Measurements from ENCODE around the gene GIPC1. TPM values are rescaled to one million over a fixed set of nuclear protein-coding genes. Genes with fewer than 3 reads are reported as not detected.
"Not testable (repeated sequence)": the region's sequence is repeated elsewhere in the genome, so short reads cannot be mapped to it uniquely, and the experiment has no call there.

GIPC1 gene
- polyA plus RNA-seq, 1 donor from 2014 or later = 10.1 TPM

DNA sequence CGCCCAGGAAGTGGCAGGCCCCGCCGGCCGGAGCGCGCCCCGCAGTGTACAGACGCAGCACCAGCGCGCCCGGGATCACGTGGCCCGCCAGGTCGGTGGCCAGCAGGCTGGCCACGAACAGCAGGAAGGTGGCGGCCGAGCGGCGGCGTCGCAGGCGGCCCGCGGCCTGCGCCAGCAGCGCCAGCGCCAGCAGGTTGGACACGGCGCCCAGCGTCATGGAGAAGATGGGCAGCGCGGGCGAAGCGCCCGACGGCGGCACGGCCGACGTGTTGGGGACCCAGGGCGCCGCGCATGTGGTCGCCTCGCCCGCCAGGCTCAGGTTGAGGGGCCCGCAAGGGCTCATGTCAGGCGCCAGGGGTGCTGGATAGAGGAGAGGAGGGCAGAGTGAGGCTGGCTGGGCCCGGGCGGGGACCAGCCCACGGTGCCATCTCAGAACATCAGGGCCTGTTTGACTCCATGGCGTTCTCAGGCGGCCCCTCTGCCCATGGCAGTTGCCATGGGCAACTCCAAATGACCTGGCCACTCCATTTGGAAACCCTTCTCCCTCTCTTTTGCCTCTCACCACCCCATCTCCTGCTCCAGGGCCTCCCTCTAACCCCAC lies 21.8 kb downstream of the GIPC1 start:
- no peaks in the 10 kb centered on the region for H3K9me3 Mint-ChIP-seq
- H3K4me1 Mint-ChIP-seq = peaks cover 0 to 14% (median 7%) of the 10 kb centered on the region in 3 donors
- H3K27me3 Mint-ChIP-seq = peaks cover 24% of the 10 kb centered on the region
- H3K27ac Mint-ChIP-seq = peak overlapping the region in 1 of 3 donors; percentile 41
- peak overlapping the region in 1 of 4 donors; percentile 27 for H3K4me3 Mint-ChIP-seq
- H3K36me3 Mint-ChIP-seq = peaks cover 2% of the 10 kb centered on the region

DNA sequence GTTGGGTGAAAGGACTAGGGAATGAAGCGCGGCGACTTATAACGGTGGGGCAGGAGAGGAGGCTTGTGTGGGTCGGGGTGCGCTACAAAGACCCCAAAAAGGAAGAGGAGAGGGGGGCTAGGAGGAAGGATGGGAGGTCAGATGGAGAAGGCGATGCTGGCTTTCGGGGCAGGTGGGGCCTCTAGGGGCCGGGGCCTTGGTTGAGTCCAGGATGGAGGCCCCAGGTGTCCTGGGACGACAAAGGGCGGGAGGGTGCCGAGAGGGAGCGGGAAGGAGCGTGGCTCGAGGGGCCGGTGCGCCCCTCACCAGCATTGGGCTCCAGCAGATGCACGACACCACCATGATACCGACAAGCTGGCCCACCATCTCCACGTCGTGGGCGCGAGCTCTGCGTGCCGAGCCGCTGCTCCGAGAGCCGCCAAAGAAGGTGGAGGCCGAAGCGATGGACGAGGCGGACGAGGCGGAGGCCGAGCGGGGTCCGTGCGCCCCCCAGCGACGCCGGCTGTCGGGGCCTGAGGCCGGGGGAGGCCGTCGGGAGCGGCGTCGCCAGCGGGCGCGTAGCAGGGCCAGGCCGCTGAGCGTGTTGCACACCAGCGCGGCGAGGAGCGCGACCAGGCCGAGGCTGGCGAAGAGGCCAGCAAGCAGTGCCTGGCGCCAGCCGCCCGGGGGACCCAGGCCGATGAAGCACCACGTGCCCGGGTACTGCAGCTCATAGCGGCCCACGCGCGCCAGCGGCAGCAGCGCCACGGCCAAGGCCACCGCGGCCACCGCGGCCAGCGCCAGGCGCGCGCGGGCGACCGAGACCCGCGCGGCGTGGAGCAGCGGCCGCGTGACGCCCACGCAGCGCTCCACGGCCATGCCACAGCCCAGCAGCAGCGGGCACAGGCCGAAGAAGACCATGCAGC lies 22.6 kb downstream of the GIPC1 start:
- no peaks in the 10 kb centered on the region for H3K9me3 Mint-ChIP-seq
- H3K27me3 Mint-ChIP-seq = peaks cover 24% of the 10 kb centered on the region
- H3K4me1 Mint-ChIP-seq = peaks cover 0 to 14% (median 7%) of the 10 kb centered on the region in 3 donors
- H3K36me3 Mint-ChIP-seq = peaks cover 3% of the 10 kb centered on the region
- H3K4me3 Mint-ChIP-seq = peak overlapping the region in 2 of 4 donors; percentile 74 to 79
- H3K27ac Mint-ChIP-seq = peak overlapping the region in 1 of 3 donors; percentile 78

DNA sequence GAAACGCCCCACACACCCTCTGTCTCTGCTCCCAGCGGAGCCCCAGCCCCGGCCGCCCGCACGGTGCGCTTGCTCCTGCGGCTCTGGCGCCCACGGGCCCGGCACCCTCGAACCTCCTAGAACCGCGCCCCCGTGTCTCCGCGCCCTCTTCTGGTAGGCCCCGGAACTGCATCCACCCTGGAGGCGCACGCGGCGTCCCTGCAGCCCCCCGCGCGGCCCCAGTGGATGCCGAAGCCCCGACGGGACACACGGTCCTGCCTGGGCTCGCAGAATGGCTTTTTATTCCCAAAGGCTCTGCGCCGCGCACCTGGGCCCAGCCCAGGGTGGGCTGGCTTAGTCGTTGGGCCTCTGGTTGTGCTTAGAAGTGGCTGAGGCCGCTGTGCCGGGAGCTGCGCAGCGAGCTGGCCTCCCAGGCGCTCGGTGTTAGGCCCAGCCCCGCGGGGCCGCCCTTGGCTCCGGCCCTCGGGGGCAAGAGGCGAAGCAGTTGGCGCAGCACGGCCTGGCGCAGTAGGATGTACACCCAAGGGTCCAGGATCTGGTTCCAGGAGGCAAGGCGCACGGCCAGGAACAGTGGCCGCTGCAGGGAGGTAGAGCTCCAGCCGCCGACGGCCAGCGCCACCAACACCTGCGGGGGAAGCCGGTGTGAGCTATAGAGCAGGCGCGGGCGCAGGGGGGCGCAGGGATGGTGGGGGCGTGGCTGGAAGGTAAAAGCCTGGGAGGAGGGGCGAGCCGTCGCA lies 23.6 kb downstream of the GIPC1 start:
- H3K27ac Mint-ChIP-seq = peak overlapping the region in 1 of 3 donors; percentile 39
- H3K9me3 Mint-ChIP-seq = no peaks in the 10 kb centered on the region
- peaks cover 24% of the 10 kb centered on the region for H3K27me3 Mint-ChIP-seq
- H3K4me3 Mint-ChIP-seq = peak overlapping the region in 2 of 4 donors; percentile 12 to 41
- peaks cover 3% of the 10 kb centered on the region for H3K36me3 Mint-ChIP-seq
- peaks cover 0 to 14% (median 7%) of the 10 kb centered on the region in 3 donors for H3K4me1 Mint-ChIP-seq

DNA sequence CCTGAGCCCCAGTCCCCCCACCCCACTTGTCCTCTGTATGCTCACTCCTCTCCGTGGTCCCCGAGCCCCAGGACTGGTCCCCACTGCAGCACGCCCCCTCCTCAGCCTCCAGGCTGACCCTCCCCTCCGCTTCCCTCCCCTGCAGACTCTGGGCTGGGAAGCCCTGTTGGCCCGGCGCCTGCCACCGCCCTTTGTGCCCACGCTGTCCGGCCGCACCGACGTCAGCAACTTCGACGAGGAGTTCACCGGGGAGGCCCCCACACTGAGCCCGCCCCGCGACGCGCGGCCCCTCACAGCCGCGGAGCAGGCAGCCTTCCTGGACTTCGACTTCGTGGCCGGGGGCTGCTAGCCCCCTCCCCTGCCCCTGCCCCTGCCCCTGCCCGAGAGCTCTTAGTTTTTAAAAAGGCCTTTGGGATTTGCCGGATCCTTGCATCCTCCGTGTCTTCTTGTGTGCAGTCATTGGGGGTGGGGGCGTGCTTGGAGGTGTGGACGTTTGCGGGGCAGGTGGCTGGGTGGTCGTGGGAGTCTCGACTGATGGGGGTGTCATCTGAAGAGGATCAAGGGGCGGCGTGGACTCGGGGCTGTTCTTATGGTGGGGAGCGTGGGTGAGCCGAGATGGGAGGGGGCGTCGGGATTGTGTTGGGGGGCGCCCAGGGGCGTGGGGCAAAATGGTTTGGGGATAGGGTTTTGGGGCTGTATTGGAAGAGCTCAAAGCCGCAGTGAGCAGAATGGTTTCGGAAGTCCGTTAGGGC lies 24.3 kb downstream of the GIPC1 start:
- Mint-ChIP-seq H3K27ac (peak overlapping the region in 1 of 3 donors; percentile 39), H3K4me1 (peaks cover 0 to 14% (median 7%) of the 10 kb centered on the region in 3 donors), H3K27me3 (peaks cover 24% of the 10 kb centered on the region), H3K9me3 (no peaks in the 10 kb centered on the region), H3K4me3 (peak overlapping the region in 1 of 4 donors; percentile 41), H3K36me3 (peaks cover 3% of the 10 kb centered on the region)

DNA sequence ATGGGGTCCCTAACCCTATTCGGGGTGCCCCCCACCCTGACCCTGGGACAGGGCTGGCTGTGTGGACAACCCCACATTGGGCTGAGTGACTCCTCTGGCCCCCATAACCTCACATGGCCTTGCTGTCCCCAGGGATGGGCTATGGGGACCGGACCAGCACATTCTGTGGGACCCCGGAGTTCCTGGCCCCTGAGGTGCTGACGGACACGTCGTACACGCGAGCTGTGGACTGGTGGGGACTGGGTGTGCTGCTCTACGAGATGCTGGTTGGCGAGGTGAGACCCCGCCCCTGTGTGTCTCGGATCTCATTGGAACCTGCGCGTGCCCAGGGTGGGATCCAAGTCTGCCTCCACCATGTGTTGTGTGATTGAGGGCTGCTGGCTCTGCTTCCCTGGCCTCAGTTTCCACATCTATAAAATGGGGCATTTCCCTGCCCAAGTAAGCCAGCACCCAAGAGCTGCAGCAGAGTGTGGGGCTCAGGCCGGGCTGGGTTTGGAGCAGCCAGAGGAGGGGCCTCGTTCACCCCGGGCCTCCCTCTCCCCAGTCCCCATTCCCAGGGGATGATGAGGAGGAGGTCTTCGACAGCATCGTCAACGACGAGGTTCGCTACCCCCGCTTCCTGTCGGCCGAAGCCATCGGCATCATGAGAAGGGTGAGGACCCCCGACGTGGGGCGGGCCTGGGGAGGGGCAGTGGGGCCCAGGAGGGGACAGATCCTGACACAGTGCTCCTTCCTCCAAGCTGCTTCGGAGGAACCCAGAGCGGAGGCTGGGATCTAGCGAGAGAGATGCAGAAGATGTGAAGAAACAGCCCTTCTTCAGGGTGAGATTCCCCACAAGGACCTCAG lies 25.7 kb downstream of the GIPC1 start:
- Mint-ChIP-seq H3K27me3 (peaks cover 17% of the 10 kb centered on the region), H3K4me1 (peaks cover 0 to 9% (median 7%) of the 10 kb centered on the region in 3 donors), H3K4me3 (no peak overlapping the region), H3K27ac (no peak overlapping the region), H3K36me3 (peaks cover 1% of the 10 kb centered on the region), H3K9me3 (no peaks in the 10 kb centered on the region)

DNA sequence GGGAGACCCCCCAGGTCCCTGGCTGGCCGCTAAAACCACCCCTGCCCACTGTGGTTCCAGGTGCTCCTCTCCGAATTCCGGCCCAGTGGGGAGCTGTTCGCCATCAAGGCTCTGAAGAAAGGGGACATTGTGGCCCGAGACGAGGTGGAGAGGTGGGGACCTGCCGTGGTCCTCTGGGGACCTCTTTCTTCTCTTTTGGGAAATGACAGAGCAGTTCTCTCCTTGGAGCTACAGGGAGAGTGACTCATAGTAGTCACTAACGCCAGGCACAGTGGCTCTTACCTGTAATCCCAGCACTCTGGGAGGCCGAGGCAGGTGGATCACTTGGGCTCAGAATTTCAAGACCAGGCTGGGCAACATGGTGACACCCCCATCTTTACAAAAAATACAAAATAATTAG lies 28.1 kb downstream of the GIPC1 start:
- peaks cover 1% of the 10 kb centered on the region for H3K36me3 Mint-ChIP-seq
- peak overlapping the region in 1 of 3 donors; percentile 18 for H3K27ac Mint-ChIP-seq
- peaks cover 0 to 2% (median 0%) of the 10 kb centered on the region in 3 donors for H3K4me1 Mint-ChIP-seq

DNA sequence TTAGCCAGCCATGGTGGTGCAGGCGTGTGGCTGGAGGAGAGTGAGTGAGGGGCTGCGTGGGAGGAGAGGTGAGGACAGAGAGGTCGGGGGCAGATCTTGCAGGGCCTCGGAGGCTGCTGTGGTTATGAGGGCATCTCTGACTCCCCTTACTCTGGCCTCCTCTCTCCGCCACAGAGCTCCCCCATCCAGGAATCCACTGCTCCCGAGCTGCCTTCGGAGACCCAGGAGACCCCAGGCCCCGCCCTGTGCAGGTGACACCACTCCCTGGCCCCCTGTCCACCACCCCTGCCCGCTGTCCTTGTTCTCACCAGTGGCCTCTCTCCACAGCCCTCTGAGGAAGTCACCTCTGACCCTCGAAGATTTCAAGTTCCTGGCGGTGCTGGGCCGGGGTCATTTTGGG lies 28.5 kb downstream of the GIPC1 start:
- Mint-ChIP-seq H3K4me3 (no peak overlapping the region), H3K27ac (no peak overlapping the region), H3K4me1 (peaks cover 0 to 1% (median 0%) of the 10 kb centered on the region in 3 donors)

More for the DNA sequence above, 28.1 kb downstream of the GIPC1 start:
- no peaks in the 10 kb centered on the region for H3K9me3 Mint-ChIP-seq
- H3K27me3 Mint-ChIP-seq = peaks cover 3% of the 10 kb centered on the region
- H3K4me3 Mint-ChIP-seq = peak overlapping the region in 1 of 4 donors; percentile 12

DNA sequence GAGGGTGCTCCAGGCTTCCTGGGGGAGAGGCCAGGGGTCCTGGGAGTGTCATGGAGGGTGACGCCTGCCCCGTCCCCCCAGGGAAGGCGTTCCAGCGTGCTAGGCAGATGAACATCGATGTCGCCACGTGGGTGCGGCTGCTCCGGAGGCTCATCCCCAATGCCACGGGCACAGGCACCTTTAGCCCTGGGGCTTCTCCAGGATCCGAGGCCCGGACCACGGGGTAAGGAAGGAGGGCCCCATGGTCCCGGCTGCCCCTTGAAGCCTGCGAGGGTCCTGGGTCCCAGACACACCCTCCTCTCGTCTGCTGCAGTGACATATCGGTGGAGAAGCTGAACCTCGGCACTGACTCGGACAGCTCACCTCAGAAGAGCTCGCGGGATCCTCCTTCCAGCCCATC lies 32.2 kb downstream of the GIPC1 start:
- Mint-ChIP-seq H3K4me3 (peak overlapping the region in 1 of 4 donors; percentile 33), H3K27ac (no peak overlapping the region), H3K4me1 (no peaks in the 10 kb centered on the region), H3K36me3 (peaks cover 5% of the 10 kb centered on the region), H3K9me3 (no peaks in the 10 kb centered on the region), H3K27me3 (no peaks in the 10 kb centered on the region)

More for the DNA sequence above, 28.5 kb downstream of the GIPC1 start:
- Mint-ChIP-seq H3K27me3 (no peaks in the 10 kb centered on the region), H3K9me3 (no peaks in the 10 kb centered on the region), H3K36me3 (peaks cover 1% of the 10 kb centered on the region)

DNA sequence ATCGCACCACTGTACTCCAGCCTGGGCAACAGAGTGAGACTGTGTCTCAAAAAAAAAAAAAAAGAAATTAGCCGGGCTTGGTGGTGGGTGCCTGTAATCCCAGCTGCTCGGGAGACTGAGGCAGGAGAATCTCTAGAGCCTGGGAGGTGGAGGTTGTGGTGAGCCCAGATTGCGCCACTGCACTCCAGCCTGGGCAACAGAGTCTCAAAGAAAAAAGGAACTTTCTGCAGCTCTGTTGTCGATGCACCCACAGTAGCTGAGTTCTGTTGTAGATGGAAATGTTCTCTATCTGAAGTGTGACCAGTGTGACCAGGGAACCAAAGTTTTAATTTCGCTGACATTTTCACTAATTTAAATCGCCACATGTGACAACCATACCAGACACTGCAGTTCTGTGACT lies 33.5 kb downstream of the GIPC1 start:
- H3K36me3 Mint-ChIP-seq, H3K9me3 Mint-ChIP-seq, H3K4me1 Mint-ChIP-seq, H3K27me3 Mint-ChIP-seq, H3K4me3 Mint-ChIP-seq, H3K27ac Mint-ChIP-seq: not testable (repeated sequence)

DNA sequence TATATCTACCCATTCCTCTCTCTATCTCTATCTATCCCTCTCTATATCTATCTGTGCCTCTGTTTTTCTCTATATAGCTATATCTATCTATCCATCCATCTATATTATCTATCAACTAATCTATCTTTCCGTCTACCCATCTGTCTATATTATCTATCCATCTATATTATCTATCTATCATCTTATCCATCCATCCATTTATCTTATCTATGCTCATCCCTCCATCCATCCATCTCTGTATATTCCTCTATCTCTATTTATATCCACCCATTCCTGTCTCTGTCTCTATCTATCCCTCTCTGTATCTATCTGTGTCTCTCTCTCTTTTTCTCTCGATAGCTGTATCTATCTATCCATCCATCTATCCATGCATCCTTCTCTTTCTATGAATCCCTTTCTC lies 35.0 kb downstream of the GIPC1 start:
- peaks cover 4% of the 10 kb centered on the region for H3K36me3 Mint-ChIP-seq
- no peak overlapping the region for H3K4me3 Mint-ChIP-seq
- no peaks in the 10 kb centered on the region for H3K27me3 Mint-ChIP-seq
- H3K9me3 Mint-ChIP-seq = no peaks in the 10 kb centered on the region
- H3K27ac Mint-ChIP-seq = peak overlapping the region in 1 of 3 donors; percentile 62
- no peaks in the 10 kb centered on the region for H3K4me1 Mint-ChIP-seq

DNA sequence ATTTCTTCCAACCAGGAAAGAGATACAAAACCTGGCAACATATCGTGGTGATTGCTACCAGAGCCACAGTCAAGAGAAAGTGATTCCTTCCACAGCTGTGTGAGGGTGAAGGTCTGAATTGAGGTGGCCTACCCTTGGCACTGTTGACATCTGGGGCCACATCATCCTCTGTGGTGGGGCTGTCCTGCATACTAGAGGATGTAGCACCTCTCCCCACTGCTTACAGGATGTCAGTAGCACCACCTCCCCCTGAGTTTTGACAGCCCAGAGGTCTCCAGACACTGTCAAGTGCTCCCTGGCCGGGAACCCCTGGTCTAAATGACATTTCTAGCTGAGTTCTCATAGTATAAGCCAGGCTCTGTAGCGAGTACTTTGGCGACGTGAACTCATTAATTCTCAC lies 36.2 kb downstream of the GIPC1 start:
- H3K27ac Mint-ChIP-seq = peak overlapping the region in 1 of 3 donors; percentile 63
- peaks cover 4% of the 10 kb centered on the region for H3K36me3 Mint-ChIP-seq
- no peaks in the 10 kb centered on the region for H3K27me3 Mint-ChIP-seq
- H3K9me3 Mint-ChIP-seq = no peaks in the 10 kb centered on the region
- H3K4me1 Mint-ChIP-seq = no peaks in the 10 kb centered on the region
- H3K4me3 Mint-ChIP-seq = no peak overlapping the region

DNA sequence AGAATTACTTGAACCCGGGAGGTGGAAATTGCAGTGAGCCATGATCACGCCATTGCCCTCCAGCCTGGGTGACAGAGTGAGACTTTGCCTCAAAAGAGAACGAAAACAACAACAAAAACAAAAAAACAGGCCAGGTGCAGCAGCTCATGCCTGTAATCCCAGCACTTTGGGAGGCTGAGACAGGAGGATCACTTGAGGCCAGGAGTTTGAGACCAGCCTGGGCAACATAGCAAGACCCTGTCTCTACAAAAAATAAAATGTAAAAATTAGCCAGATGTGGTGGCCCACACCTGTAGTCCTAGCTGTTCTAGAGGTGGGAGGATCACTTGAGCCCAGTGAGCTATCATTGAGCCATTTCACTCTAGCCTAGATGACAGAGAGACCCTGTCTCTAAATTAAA lies 43.6 kb downstream of the GIPC1 start:
- not testable (repeated sequence) for H3K4me3 Mint-ChIP-seq, H3K4me1 Mint-ChIP-seq, H3K36me3 Mint-ChIP-seq, H3K9me3 Mint-ChIP-seq, H3K27ac Mint-ChIP-seq, H3K27me3 Mint-ChIP-seq

DNA sequence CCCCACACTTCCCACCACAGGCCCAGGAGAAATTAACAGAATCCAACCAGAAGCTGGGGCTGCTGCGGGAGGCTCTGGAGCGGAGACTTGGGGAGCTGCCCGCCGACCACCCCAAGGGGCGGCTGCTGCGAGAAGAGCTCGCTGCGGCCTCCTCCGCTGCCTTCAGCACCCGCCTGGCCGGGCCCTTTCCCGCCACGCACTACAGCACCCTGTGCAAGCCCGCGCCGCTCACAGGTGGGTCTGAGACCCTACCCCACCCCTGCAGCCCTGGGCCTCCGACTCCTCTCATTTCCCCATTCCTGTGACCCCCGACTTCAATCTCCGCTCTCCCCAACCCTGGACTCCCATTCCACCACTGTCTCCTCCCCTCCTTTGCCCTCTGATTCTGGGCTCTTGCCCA lies 45.1 kb downstream of the GIPC1 start:
- peak overlapping the region in 1 of 3 donors; percentile 47 for H3K27ac Mint-ChIP-seq
- no peaks in the 10 kb centered on the region for H3K27me3 Mint-ChIP-seq
- no peak overlapping the region for H3K4me3 Mint-ChIP-seq

More for the DNA sequence above, 45.1 kb downstream of the GIPC1 start:
- Mint-ChIP-seq H3K36me3 (peaks cover 8% of the 10 kb centered on the region), H3K4me1 (peaks cover 0 to 4% (median 3%) of the 10 kb centered on the region in 3 donors), H3K9me3 (no peaks in the 10 kb centered on the region)

Measured in IgD-negative memory B cell (primary cell).